Ovary (tissue), 9 donors: ENCODE data around the gene MUC13. TPM values are rescaled to one million over a fixed set of nuclear protein-coding genes. Genes with fewer than 3 reads are reported as not detected.

ENCODE experiments used
- DNase-seq, 5 donors: peaks; one replicate each; pipeline ENCODE4 v3.0.0-alpha.2; 2019 to 2020
- H3K27ac ChIP-seq, 2 donors: fragments of 200-600 bp; one replicate each; pipeline versions ENCODE4 v1.5.1 to v1.8.0; 2019 to 2022
- H3K27me3 ChIP-seq: fragments of 200-600 bp; one replicate; pipeline ENCODE4 v1.8.0; 2022
- H3K36me3 ChIP-seq: fragments of 200-600 bp; sonication (generic); one replicate; pipeline ENCODE4 v1.5.1; 2019
- H3K4me1 ChIP-seq: one replicate; pipeline ENCODE4 v1.8.1; 2013; ENCODE audit warnings: mild to moderate bottlenecking, moderate library complexity; ENCODE audit not compliant: insufficient read depth
- H3K4me3 ChIP-seq: fragments of 200-600 bp; sonication (generic); one replicate; pipeline ENCODE4 v1.5.1; 2017
- H3K9me3 ChIP-seq, 2 donors: fragments of 200-600 bp in 1 of 2; sonication (generic) in 1 of 2; one replicate each; pipeline versions ENCODE4 v1.5.1 to v1.8.1; 2013 to 2019; ENCODE audit warnings: mild to moderate bottlenecking in 1 of 2, moderate library complexity in 1 of 2
- CTCF ChIP-seq, 3 donors: fragments of 450-650 bp in 2 of 3; fragments of 200-600 bp in 1 of 3; IDR thresholded peaks; one replicate each; pipeline versions ENCODE4 v1.5.1 to v1.8.0; 2016 to 2022; ENCODE audit warnings: antibody characterized with exemption in 3 of 3, mild to moderate bottlenecking in 1 of 3
- EP300 ChIP-seq: sonication (generic); formaldehyde crosslinking; IDR thresholded peaks from one replicate; pipeline ENCODE4 v1.6.1; 2017; ENCODE audit warnings: antibody characterized with exemption
- POLR2A ChIP-seq: fragments of 450-650 bp; IDR thresholded peaks from one replicate; pipeline ENCODE4 v1.6.1; 2017; ENCODE audit warnings: antibody characterized with exemption, mild to moderate bottlenecking, moderate library complexity
- WGBS, 3 donors: extraction: QIAGEN DNeasy Blood & Tissue Kit in 1 of 3; methylation state at CpG; one replicate each; pipeline versions ENCODE4 v1.1.5 to v1.1.7; 2013 to 2017; 5-methylcytosine and 5-hydroxymethylcytosine counted together
- intact Hi-C, 4 donors: fragments of 100-400 bp; cut with DNase I; formaldehyde crosslinking; loops; one replicate each; pipeline versions ENCODE4 v1.11.0 to v1.15.1; 2022 to 2023
- polyA plus RNA-seq, 2 donors: library from polyadenylated mRNA; stranded (reverse); fragments of 200-250 nt in 1 of 2; fragments of 350-450 nt in 1 of 2; fragmentation: Illumina TruSeq in 1 of 2; extraction: RNeasy Lipid Tissue Mini Kit (QIAGEN cat#74804) in 1 of 2; gene quantifications; one replicate each; pipeline ENCODE4 v1.2.3, GENCODE V29; 2013 to 2014
- total RNA-seq, 7 donors: library from RNA; depleted of rRNA in 2 of 7; stranded (reverse); fragments of >200 nt in 2 of 7; fragmentation: NEBNext Ultra II Directional in 3 of 7; extraction: Animal tissue kit (Norgen Biotek cat#: 25700) in 3 of 7; gene quantifications; one replicate each; pipeline versions ENCODE4 v1.1.0 to v1.2.4, GENCODE V29; 2016 to 2023
- donor health status: DM: no; HTN: no; CAD: no; lungs with moderate emphysema.
- donor health status: DM: no; HTN: no; CAD: no.
- donor health status: Bipolar disorder and iron deficiency.
- donor health status: DM: yes; HTN: yes; CAD: no.
- donor health status: DM: no; HTN: no; CAD: no.
- donor health status: DM: yes; HTN: yes; CAD: no.

The MUC13 gene
- total and polyA plus RNA-seq, 9 donors: 0.04 to 1.5 (median 0.23) TPM; not detected in 4

GRCh38 chr3:124859025-124859424, 75.5 kb downstream of the MUC13 start:
- DNase-seq: no peak
- no peaks in the 10 kb centered on the region for H3K9me3 ChIP-seq
- H3K27ac ChIP-seq: no peak overlapping the region
- no peaks in the 10 kb centered on the region for H3K36me3 ChIP-seq
- intact Hi-C loops: no loop called here
- no peak overlapping the region for H3K4me3 ChIP-seq
- no peaks in the 10 kb centered on the region for H3K27me3 ChIP-seq
- TF ChIP-seq CTCF (IDR thresholded peaks at IDR 0.05) (no peak), EP300 (no peak), POLR2A (no peak)
- H3K4me1 ChIP-seq: peaks cover 9% of the 10 kb centered on the region
- 71 to 83% (median 82%) methylated on average over 7 of the region's 7 CpGs for WGBS, 3 donors

GRCh38 chr3:124858275-124858674, 76.3 kb downstream of the MUC13 start:
- intact Hi-C loops: no loop called here
- WGBS, 3 donors: 7 to 28% (median 16%) methylated on average over 1 of the region's 1 CpG
- Histone ChIP-seq H3K4me3 (no peak overlapping the region), H3K36me3 (no peaks in the 10 kb centered on the region), H3K27me3 (no peaks in the 10 kb centered on the region), H3K4me1 (peaks cover 9% of the 10 kb centered on the region), H3K9me3 (no peaks in the 10 kb centered on the region), H3K27ac (no peak overlapping the region)
- TF ChIP-seq CTCF (IDR thresholded peaks at IDR 0.05): no peak
- TF ChIP-seq EP300: no peak
- TF ChIP-seq POLR2A: no peak
- no peak for DNase-seq

GRCh38 chr3:124856677-124857076, 77.9 kb downstream of the MUC13 start:
- H3K4me3 ChIP-seq: no peak overlapping the region
- H3K27ac ChIP-seq: no peak overlapping the region
- DNase-seq: no peak
- peaks cover 9% of the 10 kb centered on the region for H3K4me1 ChIP-seq
- no peaks in the 10 kb centered on the region for H3K9me3 ChIP-seq
- WGBS, 3 donors: 77 to 89% (median 88%) methylated on average over 2 of the region's 2 CpGs
- intact Hi-C loops: no loop called here
- no peak for TF ChIP-seq EP300
- TF ChIP-seq POLR2A: no peak
- TF ChIP-seq CTCF (IDR thresholded peaks at IDR 0.05): no peak
- no peaks in the 10 kb centered on the region for H3K27me3 ChIP-seq
- no peaks in the 10 kb centered on the region for H3K36me3 ChIP-seq

Other genes starting within 250 kb of the MUC13 start
- gene UMPS, start 204.3 kb downstream of the MUC13 start, total RNA-seq: 10 to 100 TPM; 16.9 to 39.5 (median 27.5) TPM
- gene UMPS, start 204.3 kb downstream of the MUC13 start, polyA plus RNA-seq: 10 to 100 TPM; 15.2 to 20.1 TPM
- gene ITGB5, start 47.4 kb downstream of the MUC13 start, total RNA-seq: 100 to 1,000 TPM in 1 of 7 donors, 10 to 100 TPM in 6; 31.0 to 109 (median 38.0) TPM
- gene ITGB5, start 47.4 kb downstream of the MUC13 start, polyA plus RNA-seq: 10 to 100 TPM; 32.6 to 82.8 TPM
- gene HEG1, start 121.2 kb upstream of the MUC13 start, total RNA-seq: 10 to 100 TPM; 17.4 to 54.7 (median 35.6) TPM
- 10 to 100 TPM; 12.2 to 64.7 TPM for gene HEG1, start 121.2 kb upstream of the MUC13 start, polyA plus RNA-seq